ENCODE results near the gene PLXNA2.

DNA sequence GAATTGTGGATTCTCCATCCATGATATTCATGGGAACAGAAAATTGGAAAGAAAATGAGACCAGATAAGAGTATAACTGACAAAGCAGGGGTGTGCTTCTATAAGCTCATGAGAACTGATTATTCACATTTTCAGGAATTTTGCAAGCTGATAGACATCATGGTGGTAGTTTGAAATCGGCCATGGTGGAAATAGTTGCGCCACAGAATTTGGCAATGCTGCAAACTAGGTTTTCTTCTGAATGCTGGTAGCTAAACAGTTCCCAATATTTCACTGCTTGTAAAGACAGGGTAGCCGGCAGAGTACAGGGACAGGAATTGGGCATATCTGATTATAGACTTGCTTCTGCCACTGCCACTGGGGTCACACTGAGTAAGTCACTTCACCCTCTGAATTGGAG is 151.1 kb downstream of the PLXNA2 start:
- no peak for TF ChIP-seq CTCF (IDR thresholded peaks at IDR 0.05)
- TF ChIP-seq POLR2A (IDR thresholded peaks at IDR 0.05; ENCODE audit: low read depth), result no peak
- no peak for TF ChIP-seq EP300 (IDR thresholded peaks at IDR 0.05)
- no peak for TF ChIP-seq POLR2AphosphoS5 (IDR thresholded peaks at IDR 0.05)
